PC-9 (cell line): Measurements from ENCODE around the gene ZNF524.

Experiments used
- CTCF ChIP-seq: fragments of 200-600 bp; sonication (generic); conservative IDR thresholded peaks from 2 replicates; pipeline ENCODE4 v1.6.1; 2017; ENCODE audit warnings: mixed run types, antibody characterized with exemption, mild to moderate bottlenecking, moderate library complexity
- EZH2 ChIP-seq: fragments of 200-600 bp; sonication (generic); IDR thresholded peaks from 2 replicates; pipeline ENCODE4 v1.8.0; 2017; ENCODE audit warnings: antibody characterized with exemption, low read depth

GRCh38 chr19:55616395-55616875, 16.3 kb downstream of the ZNF524 start:
- no peak for TF ChIP-seq CTCF
- no peak for TF ChIP-seq EZH2
